K562 (cell line): Measurements from ENCODE around the gene NDUFA7. TPM values are rescaled to one million over a fixed set of nuclear protein-coding genes. Genes with fewer than 3 reads are reported as not detected.

ENCODE experiments used
- ATF7 ChIP-seq: fragments of 450-650 bp; IDR thresholded peaks from 2 replicates; pipeline ENCODE4 v1.7.1; 2014; ENCODE audit warnings: mild to moderate bottlenecking, moderate library complexity
- CBX2 ChIP-seq: fragments of 200-600 bp; sonication (generic); IDR thresholded peaks from one replicate; pipeline ENCODE4 v1.6.1; 2012; ENCODE audit warnings: mild to moderate bottlenecking, low read length, inconsistent platforms; ENCODE audit not compliant: insufficient read depth, poor library complexity, severe bottlenecking
- CBX3 ChIP-seq, 2 experiments: IDR thresholded peaks; 1 replicate in 1 of 2; 2 replicates in 1 of 2; pipeline ENCODE4 v1.6.1; 2012; ENCODE audit warnings: inconsistent platforms in 2 of 2, low read length in 2 of 2, borderline replicate concordance in 1 of 2, control low read depth in 1 of 2
- GABPB2 ChIP-seq: fragments of 250-450 bp; sonication (Bioruptor Pico); conservative IDR thresholded peaks from 2 replicates; pipeline ENCODE4 v1.5.1; 2021; ENCODE audit warnings: mild to moderate bottlenecking
- GATA2 ChIP-seq: sonication (generic); formaldehyde crosslinking; IDR thresholded peaks from 2 replicates; pipeline ENCODE4 v1.4.0; 2020; ENCODE audit warnings: mild to moderate bottlenecking, missing genetic modification reagents
- KDM5B ChIP-seq: fragments of 200-600 bp; sonication (generic); IDR thresholded peaks from 2 replicates; pipeline ENCODE4 v1.6.1; 2012; ENCODE audit warnings: low read depth, mild to moderate bottlenecking, moderate library complexity, low read length, control low read depth, inconsistent platforms; ENCODE audit not compliant: insufficient replicate concordance
- MLX ChIP-seq, 2 experiments: fragments of 450-650 bp in 1 of 2; sonication (generic) in 1 of 2; formaldehyde crosslinking; conservative IDR thresholded peaks; 2 replicates each; pipeline versions ENCODE4 v1.4.0 to v1.8.1; 2020 to 2022; ENCODE audit warnings: mild to moderate bottlenecking in 1 of 2, missing genetic modification reagents in 1 of 2
- NR2C2 ChIP-seq, 2 experiments: fragments of 200-800 bp in 1 of 2; sonication (Bioruptor generic) in 1 of 2; sonication (generic) in 1 of 2; formaldehyde crosslinking in 1 of 2; IDR thresholded peaks; 2 replicates each; pipeline versions ENCODE4 v1.6.1 to v1.8.0; 2016 to 2022; ENCODE audit warnings: mild to moderate bottlenecking in 1 of 2, missing compliant biosample characterization in 1 of 2, missing genetic modification characterization in 1 of 2, missing genetic modification reagents in 1 of 2
- POLR2H ChIP-seq: IDR thresholded peaks from 2 replicates; pipeline ENCODE4 v1.6.1; 2016; ENCODE audit warnings: missing genetic modification characterization, low read depth, mild to moderate bottlenecking, control low read depth, missing compliant biosample characterization, moderate library complexity
- SMARCB1 ChIP-seq: IDR thresholded peaks from 2 replicates; pipeline ENCODE4 v1.6.1; 2011; ENCODE audit warnings: improper control_type of control experiment, low read depth; ENCODE audit not compliant: insufficient read length
- SP1 ChIP-seq: sonication (generic); formaldehyde crosslinking; IDR thresholded peaks from 2 replicates; pipeline ENCODE4 v1.8.1; 2022; ENCODE audit warnings: mild to moderate bottlenecking, missing genetic modification reagents
- SREBF1 ChIP-seq: fragments of 150-350 bp; IDR thresholded peaks from 2 replicates; pipeline ENCODE4 v1.6.1; 2014; ENCODE audit warnings: antibody characterized with exemption, low read depth, low read length, borderline replicate concordance
- TSHZ1 ChIP-seq: fragments of 250-450 bp; sonication (Bioruptor Pico); IDR thresholded peaks from 2 replicates; pipeline ENCODE4 v1.4.0; 2020; ENCODE audit warnings: mild to moderate bottlenecking, moderate library complexity
- ZBTB12 ChIP-seq: fragments of 250-450 bp; sonication (Bioruptor Pico); IDR thresholded peaks from 2 replicates; pipeline ENCODE4 v1.4.0; 2020
- ZBTB26 ChIP-seq: fragments of 450-650 bp; formaldehyde crosslinking; IDR thresholded peaks from 2 replicates; pipeline ENCODE4 v1.4.0; 2022; ENCODE audit warnings: missing genetic modification characterization
- ZC3H11A ChIP-seq: IDR thresholded peaks from 2 replicates; pipeline ENCODE4 v1.6.1; 2012; ENCODE audit warnings: low read depth, low read length, improper control_type of control experiment
- ZNF584 ChIP-seq: fragments of 200-800 bp; sonication (Bioruptor generic); IDR thresholded peaks from 2 replicates; pipeline ENCODE4 v1.6.1; 2016; ENCODE audit warnings: low read depth, mild to moderate bottlenecking, missing genetic modification characterization, missing compliant biosample characterization
- ZNF77 ChIP-seq: fragments of 250-450 bp; sonication (Bioruptor Pico); IDR thresholded peaks from 2 replicates; pipeline ENCODE4 v1.5.0; 2020
- ZSCAN32 ChIP-seq: fragments of 450-650 bp; formaldehyde crosslinking; IDR thresholded peaks from 2 replicates; pipeline ENCODE4 v1.4.0; 2020; ENCODE audit warnings: mild to moderate bottlenecking, moderate library complexity
- polyA plus RNA-seq, 8 experiments: library from polyadenylated mRNA; depleted of rRNA in 4 of 8; stranded (reverse) in 5 of 8; unstranded in 3 of 8; fragments of >200 nt; fragmentation: Nextera tagmentation in 2 of 8; fragmentation: Illumina TruSeq in 1 of 8; extraction: Ambion mirVana in 2 of 8; extraction: Trizol in 1 of 8; gene quantifications; 2 replicates each; pipeline versions ENCODE4 v1.2.1 to v1.2.3, GENCODE V29; 2011 to 2014; ENCODE audit warnings: inconsistent platforms in 1 of 8, missing spikeins in 1 of 8
- total RNA-seq, 7 experiments: library from RNA; depleted of rRNA in 6 of 7; stranded (reverse); fragments of >200 nt in 6 of 7; fragmentation: Illumina TruSeq in 2 of 7; extraction: Trizol in 2 of 7; gene quantifications; 2 replicates each; pipeline versions ENCODE4 v1.2.1 to v1.2.3, GENCODE V29; 2011 to 2021; ENCODE audit warnings: low replicate concordance in 1 of 7

Gene NDUFA7
- total and polyA plus RNA-seq, 9 of the 15 experiments (the other 6 are each of a cell fraction or from before 2014, with no cell fraction given), result 70.8 to 348 (median 142) TPM

- TF ChIP-seq ZBTB26 (CRISPR knock-in tag), result 0 out of 2 replicates have a peak, but pooled peaks have one; percentile 70
- TF ChIP-seq ZNF77 (CRISPR knock-in tag), result 0 out of 2 replicates have a peak, but pooled peaks have one; percentile 14
- peak; percentile 45; the same call in 1 of the 2 replicates for TF ChIP-seq ZSCAN32 (CRISPR knock-in tag)
- TF ChIP-seq ZBTB12 (CRISPR knock-in tag), result peak; percentile 30; the same call in 1 of the 2 replicates
- no peak for TF ChIP-seq GATA2 (CRISPR knock-in tag)
- TF ChIP-seq ZC3H11A, result no peak
- peak; percentile 79; the same call in 1 of the 2 replicates for TF ChIP-seq ATF7
- no peak for TF ChIP-seq SMARCB1
- TF ChIP-seq GABPB2 (CRISPR knock-in tag), result no peak
- peak in 1 of 2 experiments; percentile 86; a peak in 1 of 4 replicates for TF ChIP-seq MLX (CRISPR knock-in tag; conservative IDR thresholded peaks at IDR 0.05)
- TF ChIP-seq NR2C2 (CRISPR knock-in tag; IDR thresholded peaks at IDR 0.05), result peak; percentile 72; the same call in 1 of the 2 replicates
- TF ChIP-seq NR2C2 (tag; IDR thresholded peaks at IDR 0.05), result peak; percentile 47; the same call in 1 of the 2 replicates
- no peak for TF ChIP-seq TSHZ1
- no peak for TF ChIP-seq ZNF584 (CRISPR knock-in tag)
- peak; percentile 69; the same call in 1 of the 2 replicates for TF ChIP-seq SP1 (CRISPR knock-in tag)
- no peak for TF ChIP-seq KDM5B
- TF ChIP-seq POLR2H (tag), result no peak
- TF ChIP-seq SREBF1, result no peak
- TF ChIP-seq CBX2, result no peak
- peak in 1 of 2 experiments; percentile 63; a peak in 1 of 3 replicates for TF ChIP-seq CBX3 (IDR thresholded peaks at IDR 0.05; ENCODE audit: borderline replicate concordance in 1 of 2, low read length in 2 of 2)
Measured at GRCh38 chr19:8307965-8308866, 13.0 kb downstream of the NDUFA7 start, which contains the start of gene CD320 (continued).
